SH-SY5Y (cell line): ENCODE measurements around the gene FOXP1.

Experiments
- GATA2 ChIP-seq: IDR thresholded peaks from 2 replicates; pipeline ENCODE4 v1.6.1; 2011; ENCODE audit warnings: mild to moderate bottlenecking, low read depth, low read length
- GATA3 ChIP-seq: IDR thresholded peaks from 2 replicates; pipeline ENCODE4 v1.6.1; 2011; ENCODE audit warnings: low read depth, mild to moderate bottlenecking, low read length, moderate library complexity

DNA sequence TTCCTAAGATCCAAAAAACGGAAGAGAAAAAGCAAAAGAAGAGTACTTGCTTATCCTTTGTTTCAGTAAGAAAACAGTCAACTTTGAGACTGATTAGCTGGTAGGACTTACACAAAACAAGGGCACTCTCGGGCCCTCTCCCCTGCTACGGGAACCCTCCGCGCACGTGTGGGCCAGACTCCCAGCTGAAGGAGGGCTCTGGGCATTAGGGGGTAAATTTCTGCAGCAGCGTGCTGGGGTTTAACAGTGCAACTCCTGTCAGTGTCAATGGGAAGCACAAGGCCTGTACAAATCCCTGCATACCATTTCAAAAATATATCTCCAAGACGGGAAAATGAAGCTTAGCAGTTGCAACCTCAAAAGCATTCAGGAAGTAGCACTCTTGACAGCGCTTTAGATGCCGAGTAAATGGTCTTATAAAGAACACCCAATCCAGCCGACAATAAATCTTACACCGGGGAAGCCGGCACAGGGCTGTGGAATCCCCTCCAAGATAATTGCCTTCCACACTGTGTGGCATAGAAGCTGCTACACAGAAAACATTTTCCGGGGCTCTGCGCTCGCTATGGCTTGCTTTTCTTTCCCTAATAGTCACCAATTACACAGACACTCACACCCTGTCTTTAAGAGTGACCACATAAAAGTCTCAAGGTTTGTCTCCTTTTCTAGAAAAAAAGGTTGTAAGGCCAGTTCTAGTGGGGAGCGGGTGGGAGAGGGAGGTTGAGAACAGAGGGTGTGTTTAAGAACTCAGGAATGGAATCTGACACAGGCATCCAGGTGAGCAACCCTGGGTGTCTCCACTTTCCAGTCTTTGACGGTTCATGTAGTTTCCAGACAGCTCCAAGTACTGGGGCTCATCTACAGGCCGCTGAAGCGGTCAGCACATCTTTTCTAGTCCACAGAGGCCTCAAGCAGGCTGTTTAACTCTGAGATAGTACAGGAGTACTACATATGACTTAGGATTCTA, 512.7 kb downstream of the FOXP1 start:
- no peak for TF ChIP-seq GATA2
- no peak for TF ChIP-seq GATA3
